Tibial nerve (tissue), 4 donors: Measurements from ENCODE around the gene CXXC1. TPM values are rescaled to one million over a fixed set of nuclear protein-coding genes. Genes with fewer than 3 reads are reported as not detected.

Experiments
- DNase-seq, 2 donors: peaks; one replicate each; pipeline ENCODE4 v3.0.0-alpha.2; 2019; ENCODE audit warnings: low spot score in 2 of 2
- H3K27ac ChIP-seq, 4 donors: fragments of 200-600 bp; sonication (generic) in 3 of 4; one replicate each; pipeline ENCODE4 v1.5.1; 2017 to 2019; ENCODE audit warnings: mild to moderate bottlenecking in 1 of 4
- H3K27me3 ChIP-seq, 2 donors: fragments of 200-600 bp; sonication (generic) in 1 of 2; one replicate each; pipeline versions ENCODE4 v1.5.1 to v1.6.0; 2017 to 2019
- H3K36me3 ChIP-seq, 3 donors: fragments of 200-600 bp; sonication (generic); one replicate each; pipeline ENCODE4 v1.5.1; 2018 to 2019
- H3K4me1 ChIP-seq, 4 donors: fragments of 200-600 bp; sonication (generic) in 3 of 4; one replicate each; pipeline ENCODE4 v1.5.1; 2017 to 2019
- H3K4me3 ChIP-seq, 4 donors: fragments of 200-600 bp; sonication (generic) in 3 of 4; one replicate each; pipeline ENCODE4 v1.5.1; 2017 to 2019; ENCODE audit warnings: mild to moderate bottlenecking in 1 of 4, moderate library complexity in 1 of 4
- H3K9me3 ChIP-seq, 4 donors: fragments of 200-600 bp; sonication (generic) in 3 of 4; one replicate each; pipeline ENCODE4 v1.5.1; 2017 to 2019
- CTCF ChIP-seq, 5 experiments: fragments of 200-600 bp in 3 of 5; fragments of 450-650 bp in 2 of 5; sonication (generic) in 3 of 5; IDR thresholded peaks; one replicate each; pipeline ENCODE4 v1.5.1; 2016 to 2019; ENCODE audit warnings: antibody characterized with exemption in 5 of 5, mild to moderate bottlenecking in 3 of 5, moderate library complexity in 2 of 5
- EP300 ChIP-seq, 2 donors: sonication (generic); formaldehyde crosslinking; IDR thresholded peaks; one replicate each; pipeline ENCODE4 v1.6.1; 2017; ENCODE audit warnings: antibody characterized with exemption in 2 of 2, mild to moderate bottlenecking in 1 of 2
- POLR2A ChIP-seq, 2 donors: fragments of 450-650 bp; IDR thresholded peaks; one replicate each; pipeline ENCODE4 v1.6.1; 2017; ENCODE audit warnings: antibody characterized with exemption in 2 of 2, mild to moderate bottlenecking in 2 of 2, moderate library complexity in 2 of 2
- whole genome bisulfite sequencing, 2 donors: methylation state at CpG; one replicate each; pipeline ENCODE4 v1.1.5; 2018; 5-methylcytosine and 5-hydroxymethylcytosine counted together
- total RNA-seq, 4 donors: library from RNA; depleted of rRNA; stranded (reverse); fragments of >200 nt; gene quantifications; one replicate each; pipeline ENCODE4 v1.1.0, GENCODE V29; 2016

Gene CXXC1
- total RNA-seq, 4 donors from 2014 or later: 73.9 to 131 (median 81.6) TPM

GRCh38 chr18:50274941-50275340 lies 12.6 kb downstream of the CXXC1 start:
- no peaks in the 10 kb centered on the region for H3K9me3 ChIP-seq
- DNase-seq: no peak
- 94 to 95% methylated on average over 4 to 10 of the region's 10 CpGs for WGBS, 2 donors
- no peak overlapping the region for H3K4me3 ChIP-seq
- peaks cover 7 to 89% (median 55%) of the 10 kb centered on the region in 3 donors for H3K36me3 ChIP-seq
- TF ChIP-seq POLR2A (IDR thresholded peaks at IDR 0.05): no peak
- no peak for TF ChIP-seq EP300 (IDR thresholded peaks at IDR 0.05)
- no peak for TF ChIP-seq CTCF (IDR thresholded peaks at IDR 0.05)
- no peaks in the 10 kb centered on the region for H3K27me3 ChIP-seq
- H3K4me1 ChIP-seq: peaks cover 0 to 13% (median 7%) of the 10 kb centered on the region in 4 donors
- H3K27ac ChIP-seq: no peak overlapping the region

- H3K27ac ChIP-seq: no peak overlapping the region
- TF ChIP-seq POLR2A (IDR thresholded peaks at IDR 0.05): no peak
- no peak for TF ChIP-seq CTCF (IDR thresholded peaks at IDR 0.05)
- H3K9me3 ChIP-seq: no peaks in the 10 kb centered on the region
- peaks cover 7 to 95% (median 58%) of the 10 kb centered on the region in 3 donors for H3K36me3 ChIP-seq
- H3K4me3 ChIP-seq: no peak overlapping the region
- DNase-seq: no peak
- WGBS, 2 donors: 94 to 97% methylated on average over 17 of the region's 17 CpGs
- peaks cover 0 to 4% (median under 1%) of the 10 kb centered on the region in 4 donors for H3K4me1 ChIP-seq
- no peaks in the 10 kb centered on the region for H3K27me3 ChIP-seq
These were observed 13.4 kb downstream of the CXXC1 start for GRCh38 chr18:50274044-50274442.

GRCh38 chr18:50273203-50274043 lies 14.1 kb downstream of the CXXC1 start:
- H3K27ac ChIP-seq: no peak overlapping the region
- no peaks in the 10 kb centered on the region for H3K9me3 ChIP-seq
- TF ChIP-seq POLR2A (IDR thresholded peaks at IDR 0.05): no peak
- no peak for TF ChIP-seq CTCF (IDR thresholded peaks at IDR 0.05)
- TF ChIP-seq EP300 (IDR thresholded peaks at IDR 0.05): no peak
- no peak for DNase-seq
- no peak overlapping the region for H3K4me3 ChIP-seq
- 92 to 93% methylated on average over 17 to 23 of the region's 23 CpGs for WGBS, 2 donors
- peaks cover 7 to 91% (median 59%) of the 10 kb centered on the region in 3 donors for H3K36me3 ChIP-seq
- no peaks in the 10 kb centered on the region for H3K27me3 ChIP-seq
- peaks cover 0 to under 1% (median 0%) of the 10 kb centered on the region in 4 donors for H3K4me1 ChIP-seq

GRCh38 chr18:50272568-50272967 lies 14.9 kb downstream of the CXXC1 start:
- TF ChIP-seq CTCF (IDR thresholded peaks at IDR 0.05): no peak
- TF ChIP-seq POLR2A (IDR thresholded peaks at IDR 0.05): no peak
- no peak for TF ChIP-seq EP300 (IDR thresholded peaks at IDR 0.05)
- WGBS, 2 donors: 78 to 80% methylated on average over 5 of the region's 5 CpGs
- H3K4me3 ChIP-seq: no peak overlapping the region
- H3K4me1 ChIP-seq: peaks cover 0 to 9% (median 3%) of the 10 kb centered on the region in 4 donors
- H3K9me3 ChIP-seq: no peaks in the 10 kb centered on the region
- H3K36me3 ChIP-seq: peaks cover 7 to 87% (median 59%) of the 10 kb centered on the region in 3 donors
- H3K27me3 ChIP-seq: no peaks in the 10 kb centered on the region
- no peak overlapping the region for H3K27ac ChIP-seq
- no peak for DNase-seq

GRCh38 chr18:50268022-50268747 lies 19.3 kb downstream of the CXXC1 start:
- Histone ChIP-seq H3K27ac (peak overlapping the region; percentile 64 to 82 (median 74)), H3K4me1 (peaks cover 0 to 27% (median 11%) of the 10 kb centered on the region in 4 donors), H3K4me3 (peak overlapping the region; percentile 38 to 57 (median 48)), H3K27me3 (no peaks in the 10 kb centered on the region), H3K9me3 (no peaks in the 10 kb centered on the region), H3K36me3 (peaks cover 4 to 44% (median 23%) of the 10 kb centered on the region in 3 donors)
- DNase-seq: peak; percentile 65 to 70
- WGBS, 2 donors: 16 to 25% methylated on average over 20 to 40 of the region's 56 CpGs
- peak; percentile 58 to 77 (median 71) for TF ChIP-seq CTCF (IDR thresholded peaks at IDR 0.05)
- no peak for TF ChIP-seq POLR2A (IDR thresholded peaks at IDR 0.05)
- peak in 1 of 2 donors; percentile 22 for TF ChIP-seq EP300 (IDR thresholded peaks at IDR 0.05)
